HG03442 (cell line): ENCODE data around the gene LPP.

Experiments
- ATAC-seq: cut with Tn5 transposase; IDR thresholded peaks from one replicate; pipeline ENCODE4 v1.9.1; 2021; ENCODE audit warnings: mild to moderate bottlenecking, moderate library complexity; ENCODE audit not compliant: unreplicated experiment

Gene LPP

DNA sequence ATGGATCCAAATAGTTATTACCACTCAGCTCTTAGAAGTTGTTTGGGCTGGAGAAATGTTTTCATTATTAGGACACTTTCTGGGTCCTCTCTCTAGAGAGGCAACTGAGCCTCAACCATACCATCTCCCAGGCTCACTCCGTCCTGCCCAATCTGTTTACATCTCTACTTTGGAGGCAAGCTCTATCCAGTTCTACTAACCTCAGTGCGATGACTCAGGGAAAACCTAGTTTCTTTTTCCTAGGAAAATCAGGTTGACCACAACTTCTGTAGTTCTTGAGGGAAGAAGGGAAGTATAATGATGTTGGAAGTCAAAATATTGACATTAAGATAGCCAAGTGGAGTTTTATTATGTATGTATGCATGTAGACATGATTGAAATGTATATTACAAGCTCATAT lies 40.4 kb downstream of the LPP start:
- ATAC-seq = no peak

DNA sequence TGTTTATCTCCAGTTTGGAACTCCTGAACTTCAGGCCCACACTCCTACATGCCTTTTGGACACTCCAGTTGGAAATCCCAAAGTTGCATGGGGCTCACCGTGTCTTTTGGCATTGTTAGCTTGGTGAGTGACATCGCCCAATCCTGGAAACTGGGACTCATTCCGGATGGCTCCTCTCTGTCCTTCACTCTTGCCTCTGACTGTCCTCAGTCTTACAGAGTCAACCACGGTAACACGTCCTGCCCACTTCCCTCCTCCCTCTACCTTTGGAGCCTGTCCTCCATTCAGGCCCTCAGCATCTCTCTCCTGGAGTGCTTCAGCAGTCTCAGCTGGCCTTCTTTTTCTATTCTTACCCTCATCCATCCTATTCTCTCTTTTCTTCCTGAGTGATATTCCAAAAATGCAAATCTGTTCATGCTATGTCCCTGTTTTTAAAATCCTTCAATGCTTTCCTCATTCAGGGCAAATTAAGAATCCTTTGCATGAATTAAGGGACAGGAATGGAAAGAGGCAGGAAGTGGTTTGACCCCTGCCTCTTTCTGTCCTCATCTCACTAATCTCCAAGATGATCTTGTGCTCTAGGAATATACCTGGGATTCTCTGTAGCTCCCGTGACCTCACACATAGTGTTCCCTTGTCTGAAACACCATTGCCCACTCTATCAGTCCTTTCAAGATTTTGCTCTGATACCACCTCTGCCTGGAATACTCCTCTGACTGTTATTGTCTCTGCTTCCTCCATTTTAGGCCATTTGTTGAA lies 42.5 kb downstream of the LPP start:
- no peak for ATAC-seq

DNA sequence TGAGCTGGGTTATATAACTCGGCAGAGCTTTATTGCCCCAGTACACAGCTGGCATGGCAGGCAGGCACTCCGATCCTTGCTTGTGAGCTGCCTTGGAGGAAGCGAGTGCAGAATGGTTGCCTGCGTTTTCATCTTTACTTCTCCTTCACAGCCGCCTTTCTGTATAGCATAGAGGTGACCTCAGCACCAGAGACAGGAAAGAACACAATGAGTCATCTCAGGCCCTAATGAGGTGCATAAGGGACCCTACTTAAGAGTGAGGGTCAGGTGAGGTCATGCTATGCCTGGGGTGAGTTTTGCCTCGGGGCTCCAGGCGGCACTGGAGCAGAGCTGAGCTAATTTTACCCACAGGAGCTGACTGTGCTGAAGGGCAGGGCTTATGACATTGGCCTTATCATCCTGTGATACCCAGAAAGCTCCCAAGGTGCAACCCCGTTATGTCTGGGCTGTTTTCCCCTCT lies 43.5 kb downstream of the LPP start:
- ATAC-seq = peak; percentile 79

DNA sequence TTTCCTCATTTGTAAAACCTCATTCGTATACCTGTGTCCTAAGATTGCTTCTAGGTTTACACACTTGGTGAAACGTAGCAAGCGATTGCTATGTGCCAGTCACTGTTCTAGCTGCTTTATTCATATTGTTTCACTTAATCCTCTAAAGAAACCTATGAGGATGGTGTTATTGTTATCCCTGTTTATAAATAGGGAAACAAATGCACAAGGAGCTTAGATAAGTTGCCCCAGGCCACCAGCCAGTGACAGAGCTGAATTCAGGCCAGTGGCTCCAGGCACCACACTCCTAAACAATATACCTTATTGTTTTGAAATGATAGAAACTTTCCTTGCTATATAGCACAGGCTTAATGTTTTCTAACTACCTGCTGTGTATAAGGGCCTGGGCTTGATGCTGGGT lies 44.0 kb downstream of the LPP start:
- ATAC-seq = no peak

DNA sequence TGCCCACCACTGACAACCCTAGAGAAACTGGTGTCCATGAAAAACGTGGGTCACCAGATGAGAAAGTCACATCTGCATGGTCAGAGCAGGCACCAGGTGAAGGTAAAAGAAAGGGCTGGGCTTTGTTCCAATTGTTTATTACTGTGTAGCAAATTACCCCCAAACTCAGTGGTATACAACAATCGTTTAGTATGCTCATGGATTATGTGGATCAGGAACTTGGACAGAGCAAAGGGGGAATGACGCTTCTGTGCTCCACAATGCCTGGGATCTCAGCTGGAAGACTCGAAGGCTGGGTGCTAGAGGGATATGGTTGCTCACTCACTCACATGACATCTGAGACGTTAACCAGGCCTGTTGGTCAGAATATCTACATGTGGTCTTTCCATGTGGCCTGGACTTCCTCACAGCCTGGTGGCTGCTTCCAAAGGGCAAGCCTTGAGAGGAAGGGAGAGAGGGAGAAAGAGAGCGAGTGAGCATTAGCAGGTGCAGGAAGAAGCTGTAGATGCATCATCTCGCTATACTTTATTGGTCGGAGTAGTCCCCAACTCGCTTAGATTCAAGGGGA lies 44.9 kb downstream of the LPP start:
- no peak for ATAC-seq

DNA sequence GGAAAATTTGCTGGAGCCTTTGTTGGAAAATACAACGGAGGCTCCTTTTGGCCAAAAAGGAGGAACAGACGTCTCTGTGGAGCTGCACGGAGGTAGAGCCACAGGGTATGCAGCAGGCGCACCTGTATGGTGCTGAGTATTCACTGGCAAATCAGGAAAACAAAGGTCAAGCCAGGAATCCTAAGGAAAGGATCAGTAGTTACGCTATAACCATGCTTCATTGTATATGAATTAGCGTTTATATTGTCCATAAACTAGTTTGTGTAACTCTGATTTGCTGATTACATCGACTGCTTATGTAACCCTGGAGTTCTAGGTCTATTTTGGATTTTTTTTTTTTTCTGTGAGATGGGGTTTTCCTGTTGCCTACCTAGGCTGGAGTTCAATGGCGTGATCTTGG lies 45.4 kb downstream of the LPP start:
- ATAC-seq = no peak

DNA sequence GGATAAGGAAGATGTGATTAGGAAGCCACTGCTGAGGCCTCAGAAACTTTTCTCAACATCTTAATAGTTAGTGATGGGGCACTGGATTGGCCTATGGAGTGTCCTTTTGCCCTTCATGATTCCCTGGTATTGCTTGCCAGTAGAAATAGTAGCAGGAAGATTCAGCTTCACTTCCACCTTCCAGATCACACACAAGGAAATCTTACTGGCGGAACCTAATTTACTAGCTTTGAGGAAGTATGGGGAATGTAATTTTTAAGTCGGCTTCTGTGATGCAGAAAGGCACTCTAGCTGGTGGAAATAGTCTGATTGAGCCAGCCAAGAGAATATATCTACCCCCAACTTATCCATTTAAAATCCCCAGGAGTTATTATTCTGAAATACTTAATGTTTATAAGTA lies 46.5 kb downstream of the LPP start:
- ATAC-seq = no peak

DNA sequence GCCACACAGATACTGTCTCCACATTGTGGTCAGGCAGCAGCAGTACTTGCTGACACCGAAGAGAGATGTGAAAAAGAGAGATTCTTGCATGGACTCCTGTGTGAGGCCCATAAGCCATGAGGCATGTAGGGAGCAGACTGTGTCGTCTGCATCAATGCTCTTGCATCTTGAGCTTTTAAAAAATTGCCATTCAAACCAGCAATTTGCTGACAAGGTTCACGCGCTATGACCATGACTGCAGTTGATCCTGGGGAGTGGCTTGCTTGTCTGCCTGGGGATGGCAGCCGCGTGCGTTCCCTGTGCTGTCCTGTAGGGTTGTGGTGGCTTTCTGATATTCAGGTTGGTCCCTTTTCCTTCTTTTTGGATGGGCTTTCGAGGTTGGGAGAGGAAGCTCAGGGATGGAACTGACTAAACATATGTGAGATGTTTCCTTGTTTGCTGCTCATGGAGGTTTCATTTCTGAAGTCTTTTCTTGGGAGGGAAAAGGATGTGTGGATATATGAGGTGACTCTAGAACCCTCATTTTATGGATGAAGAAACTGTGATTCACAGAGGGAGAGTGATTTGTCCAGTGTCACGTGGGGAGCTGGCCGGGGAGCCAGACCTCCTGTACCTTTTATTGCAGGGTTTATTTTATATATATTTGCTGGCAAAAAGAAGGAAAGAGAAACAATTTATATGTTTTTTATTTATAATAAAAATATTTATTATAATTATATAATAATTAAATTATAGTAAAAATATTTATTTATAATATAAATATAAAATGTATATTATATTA lies 48.6 kb downstream of the LPP start:
- no peak for ATAC-seq

DNA sequence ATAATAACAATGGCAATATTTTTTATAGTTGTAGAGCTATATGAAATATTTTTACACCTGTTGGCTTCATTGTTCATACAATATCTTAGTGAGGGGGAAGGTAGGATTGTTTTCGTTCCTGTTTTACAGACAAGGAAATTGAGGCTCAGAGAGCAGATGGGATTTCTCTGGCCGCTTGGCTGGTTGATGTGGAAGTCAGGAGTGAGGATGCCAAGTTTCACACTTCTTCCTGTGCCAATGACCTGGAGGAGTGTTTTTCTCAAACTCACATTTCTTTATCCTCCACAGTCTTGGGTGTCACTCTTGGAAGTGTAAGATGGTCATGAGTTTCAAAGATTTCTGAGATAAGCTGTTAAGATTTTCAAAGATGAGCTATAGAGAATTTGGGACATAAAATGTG lies 50.6 kb downstream of the LPP start:
- ATAC-seq = no peak

DNA sequence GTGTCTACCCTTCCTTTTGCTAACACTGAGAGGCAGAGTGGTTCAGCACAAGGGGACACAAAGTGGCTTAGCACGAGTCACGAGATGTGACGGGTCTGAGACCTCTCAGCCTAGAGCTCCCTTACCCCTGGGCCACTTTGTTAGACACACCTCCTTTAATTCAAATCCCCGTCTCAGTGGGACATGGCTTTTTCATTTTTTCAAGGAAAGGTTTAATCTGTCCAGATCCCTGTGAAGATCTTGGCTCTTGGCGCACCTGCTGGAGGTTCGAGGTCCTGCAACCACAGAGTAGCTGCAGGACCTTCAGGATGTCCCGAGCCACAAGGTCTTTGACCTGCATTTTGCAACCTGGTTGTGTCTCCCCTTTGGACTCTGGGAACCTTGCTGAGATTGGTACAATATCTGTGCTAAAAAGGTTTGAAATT lies 52.0 kb downstream of the LPP start:
- no peak for ATAC-seq

DNA sequence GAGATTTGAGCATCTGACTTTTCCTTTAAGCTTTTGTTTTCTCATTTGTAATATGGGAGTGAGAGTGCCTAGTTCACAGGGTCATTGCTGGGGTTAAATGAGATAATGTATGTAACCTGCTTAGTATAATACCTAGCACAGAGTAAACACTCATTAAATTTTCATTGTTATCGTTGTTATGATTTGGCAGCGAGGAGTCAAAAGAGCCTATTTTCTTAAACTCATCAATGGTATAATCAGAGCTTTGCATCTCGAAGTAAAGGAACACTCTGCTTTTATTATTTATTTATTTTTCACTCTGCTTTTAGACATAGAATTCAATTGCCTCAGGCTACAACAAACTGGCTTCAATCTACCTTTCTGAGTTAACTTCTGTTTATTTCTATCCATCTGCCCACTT lies 52.8 kb downstream of the LPP start:
- no peak for ATAC-seq

DNA sequence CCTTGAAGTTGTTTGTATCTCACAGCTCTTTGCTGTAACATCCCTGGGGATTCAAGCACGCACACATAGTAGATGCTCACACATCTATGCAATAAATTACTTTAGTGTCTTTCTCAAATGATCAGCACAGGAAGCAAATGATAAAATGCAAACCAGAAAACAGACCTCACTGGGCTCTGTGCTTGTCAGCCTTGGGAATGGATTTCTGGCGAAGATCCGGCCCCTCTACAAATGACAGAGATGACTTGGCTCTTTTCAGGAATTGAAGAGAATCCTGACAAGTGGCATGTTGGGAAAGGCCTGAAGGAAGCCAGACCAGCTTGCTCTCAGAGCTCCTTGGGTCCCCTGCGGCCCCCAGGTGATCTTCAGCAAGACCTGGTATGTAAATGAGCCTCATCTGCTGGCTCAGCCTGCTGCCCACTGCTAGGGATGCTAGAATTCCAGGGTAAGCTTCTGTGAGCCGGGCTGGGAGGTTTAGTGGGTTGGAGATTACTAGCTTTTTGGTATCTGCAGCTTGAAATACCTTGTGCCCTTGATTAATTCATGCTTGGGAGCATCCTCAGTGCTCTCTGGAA lies 54.1 kb downstream of the LPP start:
- no peak for ATAC-seq

DNA sequence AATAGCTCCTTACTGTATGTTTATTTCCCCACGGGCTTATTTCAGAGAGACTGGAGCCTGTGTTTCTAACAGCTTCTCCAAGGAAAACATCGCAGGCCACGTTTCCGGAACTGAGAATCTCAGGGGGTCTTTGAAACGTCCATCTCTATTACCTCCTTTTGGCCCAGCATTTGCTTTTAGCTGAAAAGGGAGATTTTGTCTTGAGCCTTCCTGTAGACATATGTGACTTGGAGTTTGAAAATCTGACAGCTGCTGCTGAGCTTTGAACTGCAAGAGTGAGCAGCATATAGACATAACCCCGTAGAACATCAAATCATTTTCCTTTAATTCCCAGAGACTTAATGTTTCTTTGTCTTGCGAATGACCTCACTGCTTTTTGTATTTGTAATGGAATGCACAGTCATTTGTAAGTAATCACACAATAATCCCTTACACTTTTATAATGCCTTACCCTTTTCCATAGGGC lies 54.6 kb downstream of the LPP start:
- no peak for ATAC-seq

DNA sequence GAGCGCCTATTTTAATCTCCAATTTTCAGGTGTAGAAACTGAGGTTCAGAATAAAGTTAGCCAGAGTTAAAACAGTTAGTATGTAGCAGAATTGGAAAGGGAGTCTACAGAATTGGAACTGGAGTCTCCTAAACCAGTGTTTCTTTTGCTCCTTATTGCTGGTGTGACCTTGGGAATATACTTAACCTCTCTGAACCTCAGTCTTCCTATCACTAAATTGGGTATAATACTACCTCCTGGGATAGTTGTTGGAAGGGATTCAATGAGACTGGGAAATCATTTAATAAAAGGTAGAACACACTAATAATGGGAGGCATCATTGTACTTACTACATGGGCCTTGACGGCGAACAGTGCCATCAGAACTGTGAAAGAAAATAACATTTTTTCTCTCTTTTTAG lies 55.1 kb downstream of the LPP start:
- ATAC-seq = no peak

DNA sequence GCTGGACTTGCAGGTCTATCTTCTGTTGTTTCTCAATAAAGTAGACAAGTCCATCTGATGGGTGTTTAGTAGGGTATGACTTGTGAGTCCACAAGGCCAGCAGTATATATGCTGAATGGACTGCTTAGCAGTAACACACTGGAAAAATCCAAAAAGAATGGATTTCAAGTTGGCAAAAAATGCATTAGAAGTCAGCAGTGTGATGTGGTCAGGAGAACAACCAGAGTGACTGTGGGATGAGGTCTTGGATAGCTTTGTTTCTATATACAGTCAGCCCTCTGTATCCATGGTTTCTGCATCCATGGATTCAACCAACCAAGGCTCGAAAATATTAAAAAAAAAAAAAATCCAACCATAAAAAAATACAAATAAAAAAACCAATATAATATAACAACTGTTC lies 55.8 kb downstream of the LPP start:
- ATAC-seq = no peak

DNA sequence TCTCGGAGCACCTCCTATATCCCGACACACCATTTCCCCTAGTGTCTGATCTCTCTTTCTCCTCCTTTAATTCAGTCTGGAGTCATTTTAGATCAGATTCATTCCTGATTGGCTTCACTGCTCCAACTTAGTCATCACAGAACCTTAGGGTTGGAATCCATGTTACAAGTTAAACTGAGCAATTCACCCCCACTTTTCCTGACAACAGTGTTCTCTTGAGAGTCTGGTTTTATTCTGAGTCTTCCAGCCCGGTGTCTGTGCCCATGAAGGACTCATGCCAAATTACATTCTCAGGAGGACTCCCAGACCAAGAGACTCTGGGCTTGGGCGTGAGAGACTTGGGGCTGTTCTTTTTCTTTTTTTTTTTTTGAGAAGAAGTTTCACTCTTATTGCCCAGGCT lies 57.5 kb downstream of the LPP start:
- no peak for ATAC-seq

DNA sequence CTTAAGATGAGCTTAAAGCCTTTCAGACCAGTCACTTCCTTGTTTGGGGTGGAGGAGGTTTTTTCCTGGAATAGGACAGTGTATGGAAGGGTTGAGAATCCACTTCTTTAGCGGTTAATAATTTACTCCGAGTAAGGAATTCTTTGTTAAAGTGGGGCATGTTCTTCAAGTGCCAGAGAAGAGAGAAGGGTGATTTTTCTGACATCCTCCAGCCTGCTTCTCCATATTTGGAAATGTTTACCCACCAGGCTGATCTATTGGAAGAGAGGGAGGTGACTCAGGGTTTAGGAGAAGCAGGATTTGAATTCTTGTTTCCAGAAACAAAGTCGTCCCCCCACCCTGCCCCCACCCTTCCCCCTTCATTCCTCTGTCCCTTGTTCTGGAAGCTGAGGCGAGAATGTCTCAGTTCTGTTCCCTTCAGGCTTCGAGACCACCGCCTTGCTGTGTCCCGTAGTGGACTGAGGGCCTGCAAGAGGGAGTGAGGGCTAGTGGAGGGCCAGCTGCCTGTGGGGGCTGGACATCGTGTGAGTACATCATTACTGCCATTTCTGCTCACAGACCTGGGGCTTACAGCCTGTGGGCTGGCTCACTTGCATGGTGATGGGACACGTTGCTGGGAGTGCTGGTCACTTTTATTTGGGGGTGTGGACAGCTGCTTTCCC lies 58.5 kb downstream of the LPP start:
- no peak for ATAC-seq

DNA sequence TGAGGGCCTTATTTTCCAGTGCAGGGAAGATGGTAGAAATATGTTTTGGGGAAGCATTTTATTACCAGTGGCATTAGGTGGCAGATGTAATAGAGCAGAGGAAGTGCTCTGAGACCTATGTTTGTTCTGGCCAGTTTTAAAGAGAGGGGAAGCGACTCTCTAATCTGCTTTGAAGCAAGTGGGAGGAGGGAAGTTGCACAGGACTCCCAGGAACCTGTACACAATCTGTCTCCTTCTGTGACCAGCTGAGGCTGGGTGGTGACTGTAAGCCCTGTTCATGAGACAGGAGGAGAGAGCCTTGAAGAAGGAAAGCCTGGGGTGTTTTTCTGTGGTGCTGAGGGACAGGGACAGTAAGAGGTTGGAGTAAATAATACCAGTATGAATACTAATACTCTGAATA lies 60.5 kb downstream of the LPP start:
- ATAC-seq = no peak

DNA sequence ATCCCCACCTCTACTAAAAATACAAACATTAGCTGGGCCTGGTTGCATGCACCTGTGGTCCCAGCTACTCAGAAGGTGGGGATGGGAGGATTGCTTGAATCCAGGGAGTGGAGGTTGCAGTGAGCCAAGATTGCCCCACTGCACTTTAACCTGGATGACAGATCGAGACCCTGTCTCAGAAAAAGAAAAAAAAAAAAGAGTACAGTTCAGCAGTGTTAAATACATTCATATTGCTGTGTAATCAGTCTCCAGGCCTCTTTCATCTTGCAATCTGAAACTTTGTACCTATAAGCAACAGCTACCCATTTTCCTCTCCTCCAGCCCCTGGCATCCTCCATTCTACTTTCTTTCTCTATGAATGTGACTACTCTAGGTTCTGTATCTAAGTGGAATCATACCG lies 61.2 kb downstream of the LPP start:
- no peak for ATAC-seq

DNA sequence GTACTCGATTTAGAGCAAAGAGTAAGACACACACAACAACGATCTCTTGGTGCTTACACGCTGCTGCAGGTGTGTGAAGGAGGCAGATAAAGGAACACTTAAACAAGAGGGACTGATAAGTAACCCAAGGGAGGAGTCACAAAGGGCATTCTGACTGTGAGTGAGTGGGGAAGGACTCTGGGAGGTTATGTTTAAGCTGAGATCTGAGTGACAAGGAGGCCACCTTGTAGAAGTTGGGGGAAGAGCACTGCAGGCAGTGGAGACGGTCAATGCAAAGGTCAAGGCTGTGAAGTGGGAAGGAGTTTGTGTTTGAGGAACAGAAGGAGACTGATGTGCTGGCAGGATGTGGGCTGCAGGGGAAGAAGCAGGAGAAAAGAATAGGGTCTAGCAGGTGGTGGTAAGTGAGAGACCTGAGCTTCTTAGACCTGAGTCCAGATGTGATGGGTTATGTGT lies 63.1 kb downstream of the LPP start:
- ATAC-seq = no peak

DNA sequence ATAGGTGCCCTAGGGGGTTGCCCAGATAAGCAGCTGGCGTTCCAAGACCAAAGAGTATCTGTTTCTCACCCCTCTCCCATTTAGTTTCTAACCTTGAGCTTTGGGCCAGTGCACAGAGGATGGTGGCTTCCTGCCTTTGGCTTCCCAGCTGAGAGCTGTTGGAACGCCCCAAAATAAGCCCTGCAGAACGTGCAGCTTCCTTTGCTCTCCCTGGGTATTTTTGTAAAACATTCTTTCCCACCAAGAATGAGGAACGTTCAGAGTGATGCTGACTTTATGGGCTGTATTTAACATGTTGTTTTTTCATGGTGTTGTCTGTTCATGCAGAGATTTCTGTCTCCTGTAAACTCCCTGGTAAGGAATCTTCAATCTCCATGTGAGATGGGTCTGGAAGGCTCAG lies 63.8 kb downstream of the LPP start:
- ATAC-seq = no peak
